H1 (cell line): ENCODE data around the gene SLC22A15. TPM values are rescaled to one million over a fixed set of nuclear protein-coding genes. Genes with fewer than 3 reads are reported as not detected.
A peak's percentile ranks its signal among the peaks of the same experiment; 100 is the strongest.

Source experiments
- HDAC2 ChIP-seq, 2 experiments: fragments of 300-600 bp in 1 of 2; sonication (generic) in 1 of 2; IDR thresholded peaks; 2 replicates each; pipeline ENCODE4 v1.6.1; 2011 to 2012; ENCODE audit warnings: low read depth in 2 of 2, low read length in 2 of 2, mild to moderate bottlenecking in 2 of 2, moderate library complexity in 2 of 2, borderline replicate concordance in 1 of 2, inconsistent platforms in 1 of 2
- polyA plus RNA-seq, 7 experiments: library from polyadenylated mRNA; depleted of rRNA in 3 of 7; stranded (reverse) in 5 of 7; unstranded in 2 of 7; fragments of >200 nt in 5 of 7; fragments of 200-250 nt in 2 of 7; gene quantifications; 1 replicate in 5 of 7; 2 replicates in 1 of 7; 4 replicates in 1 of 7; pipeline versions ENCODE4 v1.2.1 to v1.2.3, GENCODE V29; 2011 to 2013; ENCODE audit warnings: missing spikeins in 2 of 7, mixed read lengths in 2 of 7
- total RNA-seq: library from RNA; stranded (reverse); fragmentation: NEBNext Ultra II Directional; extraction: Animal tissue kit (Norgen Biotek cat#: 25700); gene quantifications from 2 replicates; pipeline ENCODE4 v1.2.1, GENCODE V29; 2021

Gene SLC22A15
- total and polyA plus RNA-seq, 2 of the 8 experiments (the other 6 are each of a cell fraction or from before 2014, with no cell fraction given), result 3.2 to 3.3 TPM

DNA sequence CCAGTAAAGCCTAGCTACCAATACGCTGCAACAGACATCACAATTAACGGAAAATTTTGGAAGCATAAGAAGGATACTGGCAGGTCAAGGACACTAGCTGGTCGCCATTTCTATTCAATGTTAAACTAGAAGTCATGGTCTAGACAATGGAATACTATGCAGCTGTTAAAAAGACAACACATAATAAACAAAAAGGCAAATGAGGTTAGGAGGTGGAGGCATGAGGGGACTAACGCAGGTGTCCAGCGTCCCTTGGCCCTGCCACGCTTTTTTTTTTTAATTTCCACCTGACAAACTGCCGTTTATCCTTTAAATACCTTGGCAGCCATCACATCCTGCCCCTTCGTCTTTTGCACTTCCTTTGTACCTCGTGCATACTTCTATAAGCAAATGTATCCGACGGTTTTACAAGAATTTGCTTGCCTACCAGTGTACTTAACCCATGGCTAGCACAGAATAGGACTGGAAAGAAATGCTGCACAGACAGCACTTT is 698 bp upstream of the SLC22A15 start (continued):
- peak in 1 of 2 experiments; percentile 67; a peak in 1 of 4 replicates for TF ChIP-seq HDAC2 (IDR thresholded peaks at IDR 0.05; ENCODE audit: borderline replicate concordance in 1 of 2, low read depth in 2 of 2, low read length in 2 of 2)
- TF ChIP-seq, all 59 proteins: peak for 2
